Forelimb muscle (tissue), 1 donor: ENCODE measurements around the gene PDLIM4. TPM values are rescaled to one million over a fixed set of nuclear protein-coding genes. Genes with fewer than 3 reads are reported as not detected.

ENCODE experiments used
- DNase-seq: peaks from one replicate; pipeline ENCODE4 v3.0.0-alpha.2; 2013; ENCODE audit warnings: low read depth
- polyA plus RNA-seq: library from polyadenylated mRNA; unstranded; fragments of 120-200 nt; gene quantifications from one replicate; pipeline ENCODE4 v1.2.1, GENCODE V29; 2013; ENCODE audit not compliant: insufficient read length

The PDLIM4 gene
- polyA plus RNA-seq, 1 donor = 66.2 TPM

- DNase-seq = no peak
Measured at GRCh38 chr5:132227485-132228240, 29.8 kb upstream of the PDLIM4 start, which contains the start of gene P4HA2. TSS of gene P4HA2 (minus strand) at chr5:132227853. CDS start at chr5:132218626, 9,227 bp downstream.

- DNase-seq = no peak
Measured at GRCh38 chr5:132228241-132229035, 29.1 kb upstream of the PDLIM4 start.

- no peak for DNase-seq
Measured at GRCh38 chr5:132229236-132229635, 28.3 kb upstream of the PDLIM4 start.

- no peak for DNase-seq
Measured at GRCh38 chr5:132230871-132231270, 26.6 kb upstream of the PDLIM4 start.

GRCh38 chr5:132232465-132232864, 25.0 kb upstream of the PDLIM4 start:
- no peak for DNase-seq

- no peak for DNase-seq
Measured at GRCh38 chr5:132233081-132233480, 24.4 kb upstream of the PDLIM4 start.

- DNase-seq = no peak
Measured at GRCh38 chr5:132233811-132234683, 23.4 kb upstream of the PDLIM4 start.

- DNase-seq = no peak
Measured at GRCh38 chr5:132234684-132235062, 22.8 kb upstream of the PDLIM4 start.

- no peak for DNase-seq
Measured at GRCh38 chr5:132235340-132235739, 22.2 kb upstream of the PDLIM4 start.

- DNase-seq = no peak
Measured at GRCh38 chr5:132237141-132237540, 20.4 kb upstream of the PDLIM4 start.

- no peak for DNase-seq
Measured at GRCh38 chr5:132237670-132238069, 19.8 kb upstream of the PDLIM4 start.

- no peak for DNase-seq
Measured at GRCh38 chr5:132238169-132238744, 19.2 kb upstream of the PDLIM4 start.

- no peak for DNase-seq
Measured at GRCh38 chr5:132238901-132239500, 18.5 kb upstream of the PDLIM4 start.

GRCh38 chr5:132239776-132240175, 17.7 kb upstream of the PDLIM4 start:
- no peak for DNase-seq

GRCh38 chr5:132243366-132243977, 14.0 kb upstream of the PDLIM4 start:
- DNase-seq = no peak

GRCh38 chr5:132245593-132245992, 11.9 kb upstream of the PDLIM4 start:
- no peak for DNase-seq

- no peak for DNase-seq
Measured at GRCh38 chr5:132246806-132247205, 10.7 kb upstream of the PDLIM4 start.

- no peak for DNase-seq
Measured at GRCh38 chr5:132250547-132250946, 6.9 kb upstream of the PDLIM4 start.

- DNase-seq = no peak
Measured at GRCh38 chr5:132251220-132251725, 6.2 kb upstream of the PDLIM4 start.

- DNase-seq = no peak
Measured at GRCh38 chr5:132253008-132253441, 4.5 kb upstream of the PDLIM4 start.
